GM23338 (cell line): Measurements from ENCODE around the gene NDUFS6.

Experiments
- CREB1 ChIP-seq: fragments of 250-450 bp; sonication (Bioruptor Pico); IDR thresholded peaks from 2 replicates; pipeline ENCODE4 v1.5.0; 2020; ENCODE audit warnings: low read depth, mild to moderate bottlenecking, moderate library complexity
- CTCF ChIP-seq, 2 experiments: fragments of 200-600 bp in 1 of 2; sonication (generic) in 1 of 2; conservative IDR thresholded peaks; 2 replicates each; pipeline versions ENCODE4 v1.5.1 to v1.6.1; 2016 to 2017; ENCODE audit warnings: antibody characterized with exemption in 2 of 2, low read depth in 2 of 2, mild to moderate bottlenecking in 2 of 2, moderate library complexity in 1 of 2
- EZH2 ChIP-seq: fragments of 200-600 bp; sonication (generic); IDR thresholded peaks from one replicate; pipeline ENCODE4 v1.8.0; 2017; ENCODE audit warnings: antibody characterized with exemption, mild to moderate bottlenecking, low read depth; ENCODE audit not compliant: unreplicated experiment
- POLR2AphosphoS5 ChIP-seq: IDR thresholded peaks from 2 replicates; pipeline ENCODE4 v1.6.1; 2016; ENCODE audit warnings: antibody characterized with exemption, low read depth
- REST ChIP-seq: IDR thresholded peaks from one replicate; pipeline ENCODE4 v1.6.1; 2018; ENCODE audit warnings: antibody characterized with exemption; ENCODE audit not compliant: unreplicated experiment
- TF ChIP-seq, protein P1 (sequence below): fragments of 250-450 bp; sonication (Bioruptor Pico); IDR thresholded peaks from 2 replicates; pipeline ENCODE4 v1.5.0; 2020; ENCODE audit warnings: mild to moderate bottlenecking, moderate library complexity

- TF ChIP-seq CTCF (conservative IDR thresholded peaks at IDR 0.05; ENCODE audit: low read depth in 2 of 2), result no peak
- no peak for TF ChIP-seq EZH2
- TF ChIP-seq CREB1 (CRISPR knock-in tag), result no peak
- TF ChIP-seq, protein P1, sequence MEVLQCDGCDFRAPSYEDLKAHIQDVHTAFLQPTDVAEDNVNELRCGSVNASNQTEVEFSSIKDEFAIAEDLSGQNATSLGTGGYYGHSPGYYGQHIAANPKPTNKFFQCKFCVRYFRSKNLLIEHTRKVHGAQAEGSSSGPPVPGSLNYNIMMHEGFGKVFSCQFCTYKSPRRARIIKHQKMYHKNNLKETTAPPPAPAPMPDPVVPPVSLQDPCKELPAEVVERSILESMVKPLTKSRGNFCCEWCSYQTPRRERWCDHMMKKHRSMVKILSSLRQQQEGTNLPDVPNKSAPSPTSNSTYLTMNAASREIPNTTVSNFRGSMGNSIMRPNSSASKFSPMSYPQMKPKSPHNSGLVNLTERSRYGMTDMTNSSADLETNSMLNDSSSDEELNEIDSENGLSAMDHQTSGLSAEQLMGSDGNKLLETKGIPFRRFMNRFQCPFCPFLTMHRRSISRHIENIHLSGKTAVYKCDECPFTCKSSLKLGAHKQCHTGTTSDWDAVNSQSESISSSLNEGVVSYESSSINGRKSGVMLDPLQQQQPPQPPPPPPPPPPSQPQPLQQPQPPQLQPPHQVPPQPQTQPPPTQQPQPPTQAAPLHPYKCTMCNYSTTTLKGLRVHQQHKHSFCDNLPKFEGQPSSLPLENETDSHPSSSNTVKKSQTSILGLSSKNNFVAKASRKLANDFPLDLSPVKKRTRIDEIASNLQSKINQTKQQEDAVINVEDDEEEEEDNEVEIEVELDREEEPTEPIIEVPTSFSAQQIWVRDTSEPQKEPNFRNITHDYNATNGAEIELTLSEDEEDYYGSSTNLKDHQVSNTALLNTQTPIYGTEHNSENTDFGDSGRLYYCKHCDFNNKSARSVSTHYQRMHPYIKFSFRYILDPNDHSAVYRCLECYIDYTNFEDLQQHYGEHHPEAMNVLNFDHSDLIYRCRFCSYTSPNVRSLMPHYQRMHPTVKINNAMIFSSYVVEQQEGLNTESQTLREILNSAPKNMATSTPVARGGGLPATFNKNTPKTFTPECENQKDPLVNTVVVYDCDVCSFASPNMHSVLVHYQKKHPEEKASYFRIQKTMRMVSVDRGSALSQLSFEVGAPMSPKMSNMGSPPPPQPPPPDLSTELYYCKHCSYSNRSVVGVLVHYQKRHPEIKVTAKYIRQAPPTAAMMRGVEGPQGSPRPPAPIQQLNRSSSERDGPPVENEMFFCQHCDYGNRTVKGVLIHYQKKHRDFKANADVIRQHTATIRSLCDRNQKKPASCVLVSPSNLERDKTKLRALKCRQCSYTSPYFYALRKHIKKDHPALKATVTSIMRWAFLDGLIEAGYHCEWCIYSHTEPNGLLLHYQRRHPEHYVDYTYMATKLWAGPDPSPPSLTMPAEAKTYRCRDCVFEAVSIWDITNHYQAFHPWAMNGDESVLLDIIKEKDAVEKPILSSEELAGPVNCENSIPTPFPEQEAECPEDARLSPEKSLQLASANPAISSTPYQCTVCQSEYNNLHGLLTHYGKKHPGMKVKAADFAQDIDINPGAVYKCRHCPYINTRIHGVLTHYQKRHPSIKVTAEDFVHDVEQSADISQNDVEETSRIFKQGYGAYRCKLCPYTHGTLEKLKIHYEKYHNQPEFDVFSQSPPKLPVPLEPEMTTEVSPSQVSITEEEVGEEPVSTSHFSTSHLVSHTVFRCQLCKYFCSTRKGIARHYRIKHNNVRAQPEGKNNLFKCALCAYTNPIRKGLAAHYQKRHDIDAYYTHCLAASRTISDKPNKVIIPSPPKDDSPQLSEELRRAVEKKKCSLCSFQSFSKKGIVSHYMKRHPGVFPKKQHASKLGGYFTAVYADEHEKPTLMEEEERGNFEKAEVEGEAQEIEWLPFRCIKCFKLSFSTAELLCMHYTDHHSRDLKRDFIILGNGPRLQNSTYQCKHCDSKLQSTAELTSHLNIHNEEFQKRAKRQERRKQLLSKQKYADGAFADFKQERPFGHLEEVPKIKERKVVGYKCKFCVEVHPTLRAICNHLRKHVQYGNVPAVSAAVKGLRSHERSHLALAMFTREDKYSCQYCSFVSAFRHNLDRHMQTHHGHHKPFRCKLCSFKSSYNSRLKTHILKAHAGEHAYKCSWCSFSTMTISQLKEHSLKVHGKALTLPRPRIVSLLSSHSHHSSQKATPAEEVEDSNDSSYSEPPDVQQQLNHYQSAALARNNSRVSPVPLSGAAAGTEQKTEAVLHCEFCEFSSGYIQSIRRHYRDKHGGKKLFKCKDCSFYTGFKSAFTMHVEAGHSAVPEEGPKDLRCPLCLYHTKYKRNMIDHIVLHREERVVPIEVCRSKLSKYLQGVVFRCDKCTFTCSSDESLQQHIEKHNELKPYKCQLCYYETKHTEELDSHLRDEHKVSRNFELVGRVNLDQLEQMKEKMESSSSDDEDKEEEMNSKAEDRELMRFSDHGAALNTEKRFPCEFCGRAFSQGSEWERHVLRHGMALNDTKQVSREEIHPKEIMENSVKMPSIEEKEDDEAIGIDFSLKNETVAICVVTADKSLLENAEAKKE, result no peak
- TF ChIP-seq POLR2AphosphoS5, result no peak
- no peak for TF ChIP-seq REST
These were observed 53.9 kb downstream of the NDUFS6 start for GRCh38 chr5:1855075-1855474.
